IMR-90 (cell line): ENCODE measurements around the gene SNRNP27.

ENCODE experiments used
- BHLHE40 ChIP-seq: fragments of 150-350 bp; IDR thresholded peaks from 2 replicates; pipeline ENCODE4 v1.6.1; 2016; ENCODE audit warnings: mild to moderate bottlenecking, low read depth, low read length
- CEBPB ChIP-seq: IDR thresholded peaks from 2 replicates; pipeline ENCODE4 v1.6.1; 2012; ENCODE audit warnings: low read depth, low read length, improper control_type of control experiment
- CTCF ChIP-seq: conservative IDR thresholded peaks from 2 replicates; pipeline ENCODE4 v1.5.1; 2012; ENCODE audit warnings: mild to moderate bottlenecking, low read depth, low read length, improper control_type of control experiment
- ELK1 ChIP-seq: fragments of 150-350 bp; IDR thresholded peaks from 2 replicates; pipeline ENCODE4 v1.6.1; 2016; ENCODE audit warnings: low read depth, mild to moderate bottlenecking, low read length, moderate library complexity, borderline replicate concordance
- MAFK ChIP-seq: IDR thresholded peaks from 2 replicates; pipeline ENCODE4 v1.6.1; 2012; ENCODE audit warnings: low read depth, low read length, improper control_type of control experiment
- MXI1 ChIP-seq: IDR thresholded peaks from 2 replicates; pipeline ENCODE4 v1.6.1; 2012; ENCODE audit warnings: low read depth, mild to moderate bottlenecking, low read length, moderate library complexity, borderline replicate concordance
- POLR2A ChIP-seq: IDR thresholded peaks from 2 replicates; pipeline ENCODE4 v1.6.1; 2012; ENCODE audit warnings: mild to moderate bottlenecking, low read depth, low read length
- RAD21 ChIP-seq: IDR thresholded peaks from 2 replicates; pipeline ENCODE4 v1.6.1; 2012; ENCODE audit warnings: low read length, improper control_type of control experiment
- RFX5 ChIP-seq: IDR thresholded peaks from 2 replicates; pipeline ENCODE4 v1.8.0; 2012; ENCODE audit warnings: low read depth, mild to moderate bottlenecking, low read length, moderate library complexity
- SMC3 ChIP-seq: fragments of 150-350 bp; IDR thresholded peaks from 2 replicates; pipeline ENCODE4 v1.6.1; 2016; ENCODE audit warnings: low read depth, mild to moderate bottlenecking, antibody characterized with exemption, low read length, moderate library complexity

- TF ChIP-seq CTCF (no peak), POLR2A (no peak), CEBPB (no peak), BHLHE40 (no peak), RAD21 (peak; percentile 13; the same call in 1 of the 2 replicates), SMC3 (no peak), RFX5 (no peak), MAFK (no peak), ELK1 (no peak), MXI1 (no peak)
Observed at GRCh38 chr2:69934614-69934908, 40.8 kb downstream of the SNRNP27 start.
